GM18526 (cell line): ENCODE results near the gene AP1G1.

Source experiments
- POLR2A ChIP-seq: IDR thresholded peaks from 3 replicates; pipeline ENCODE4 v1.6.1; 2011; ENCODE audit not compliant: insufficient read length; ENCODE audit errors: extremely low read depth

AP1G1 gene

GRCh38 chr16:71808593-71809459 is at the start of gene AP1G1:
Gene AP1G1 (minus strand): TSS chr16:71808834. CDS start chr16:71789479, 19,355 bp downstream.
- TF ChIP-seq POLR2A, result peak; percentile 87

GRCh38 chr16:71855937-71856662 is 47.5 kb upstream of the AP1G1 start:
- TF ChIP-seq POLR2A, result no peak

GRCh38 chr16:71854369-71854948 is 45.8 kb upstream of the AP1G1 start:
- TF ChIP-seq POLR2A, result no peak

- TF ChIP-seq POLR2A, result no peak
Observed at GRCh38 chr16:71853413-71853812, 44.8 kb upstream of the AP1G1 start.

- no peak for TF ChIP-seq POLR2A
Observed at GRCh38 chr16:71852561-71852960, 43.9 kb upstream of the AP1G1 start.

- TF ChIP-seq POLR2A, result no peak
Observed at GRCh38 chr16:71852158-71852557, 43.5 kb upstream of the AP1G1 start.

GRCh38 chr16:71851746-71852145 is 43.1 kb upstream of the AP1G1 start:
- no peak for TF ChIP-seq POLR2A

GRCh38 chr16:71848622-71849021 is 40.0 kb upstream of the AP1G1 start:
- TF ChIP-seq POLR2A, result no peak

- no peak for TF ChIP-seq POLR2A
Observed at GRCh38 chr16:71847096-71847495, 38.5 kb upstream of the AP1G1 start.

- TF ChIP-seq POLR2A, result no peak
Observed at GRCh38 chr16:71846431-71846830, 37.8 kb upstream of the AP1G1 start.

GRCh38 chr16:71845639-71846430 is 37.2 kb upstream of the AP1G1 start, which contains the start of gene ATXN1L:
Gene ATXN1L (plus strand): TSS chr16:71845976. CDS start chr16:71849741, 3,765 bp downstream.
- peak; percentile 74 for TF ChIP-seq POLR2A

GRCh38 chr16:71843572-71843971 is 34.9 kb upstream of the AP1G1 start:
- TF ChIP-seq POLR2A, result no peak

- TF ChIP-seq POLR2A, result no peak
Observed at GRCh38 chr16:71840052-71840451, 31.4 kb upstream of the AP1G1 start.

GRCh38 chr16:71837150-71837549 is 28.5 kb upstream of the AP1G1 start:
- TF ChIP-seq POLR2A, result no peak

- no peak for TF ChIP-seq POLR2A
Observed at GRCh38 chr16:71834291-71834690, 25.7 kb upstream of the AP1G1 start.
